Measurements from ENCODE around the gene TDRD1.

- TF ChIP-seq CTCF (conservative IDR thresholded peaks at IDR 0.05; ENCODE audit: low read depth, low read length): no peak
- TF ChIP-seq EZH2 (IDR thresholded peaks at IDR 0.05; ENCODE audit: borderline replicate concordance, low read depth, low read length, poor library complexity, severe bottlenecking): no peak
Measured at GRCh38 chr10:114172216-114172615, 6.9 kb upstream of the TDRD1 start.
